ENCODE measurements around the gene NFIA.
"Not testable (repeated sequence)": the region's sequence is repeated elsewhere in the genome, so short reads cannot be mapped to it uniquely, and the experiment has no call there.

The NFIA gene

GRCh38 chr1:61255358-61255703, 173.0 kb downstream of the NFIA start:
- FAIRE-seq = no peak

DNA sequence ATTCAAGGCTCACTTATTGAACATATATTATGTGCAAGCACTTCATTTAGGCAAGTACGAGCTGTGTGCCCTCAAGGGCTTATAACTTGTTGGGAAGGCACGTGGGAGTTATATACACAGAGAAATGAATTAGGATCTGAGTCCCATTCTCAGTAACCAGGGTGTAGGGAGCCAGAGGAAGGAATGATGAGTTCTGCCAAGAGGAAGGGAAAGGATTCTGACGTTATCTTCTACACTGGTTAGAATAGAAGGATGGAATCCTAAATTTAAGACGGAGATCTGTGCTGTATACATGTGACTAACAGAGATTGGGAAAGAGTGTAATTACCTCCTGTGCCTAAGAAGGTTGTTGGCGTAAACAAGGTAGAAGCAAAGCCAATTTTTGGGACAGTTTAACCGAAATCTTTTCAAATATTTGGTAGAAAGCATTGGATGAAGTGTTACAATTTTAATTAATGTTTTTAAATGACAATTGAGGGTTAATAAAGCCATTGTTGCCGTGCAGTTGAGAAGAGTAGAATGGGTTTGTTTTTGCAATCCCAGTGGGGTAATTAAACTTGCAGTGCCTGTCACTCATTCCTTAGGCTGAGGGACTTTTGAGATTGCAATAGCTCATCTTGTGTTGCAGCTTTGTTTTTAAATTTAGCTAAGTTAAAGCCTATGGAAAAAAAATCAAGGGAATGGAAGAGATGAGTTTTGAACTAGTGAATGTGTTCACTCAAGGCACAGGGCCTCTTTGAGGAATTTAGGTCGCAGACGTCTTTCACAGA, 177.2 kb downstream of the NFIA start:
- FAIRE-seq = no peak

GRCh38 chr1:61260171-61260570, 177.8 kb downstream of the NFIA start:
- FAIRE-seq = no peak

DNA sequence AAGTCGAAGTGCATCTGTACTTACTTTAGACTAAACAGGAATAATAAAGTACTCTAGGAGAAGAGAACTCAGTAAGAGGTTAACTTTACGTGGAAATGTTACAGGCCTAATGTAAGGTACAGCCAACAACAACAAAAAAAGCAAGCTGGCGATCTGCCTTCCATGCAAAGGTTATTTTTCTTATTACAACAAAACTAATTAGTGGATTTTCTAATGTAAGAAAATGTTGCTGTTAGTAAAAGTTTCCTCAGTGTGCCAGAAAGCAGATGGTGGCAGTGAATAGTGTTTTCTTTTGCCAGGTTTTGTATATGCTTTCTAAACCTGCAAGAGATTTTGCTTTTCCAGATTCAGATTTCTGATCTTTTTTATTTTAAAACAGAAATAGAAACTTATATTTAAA, 179.2 kb downstream of the NFIA start:
- no peak for FAIRE-seq

DNA sequence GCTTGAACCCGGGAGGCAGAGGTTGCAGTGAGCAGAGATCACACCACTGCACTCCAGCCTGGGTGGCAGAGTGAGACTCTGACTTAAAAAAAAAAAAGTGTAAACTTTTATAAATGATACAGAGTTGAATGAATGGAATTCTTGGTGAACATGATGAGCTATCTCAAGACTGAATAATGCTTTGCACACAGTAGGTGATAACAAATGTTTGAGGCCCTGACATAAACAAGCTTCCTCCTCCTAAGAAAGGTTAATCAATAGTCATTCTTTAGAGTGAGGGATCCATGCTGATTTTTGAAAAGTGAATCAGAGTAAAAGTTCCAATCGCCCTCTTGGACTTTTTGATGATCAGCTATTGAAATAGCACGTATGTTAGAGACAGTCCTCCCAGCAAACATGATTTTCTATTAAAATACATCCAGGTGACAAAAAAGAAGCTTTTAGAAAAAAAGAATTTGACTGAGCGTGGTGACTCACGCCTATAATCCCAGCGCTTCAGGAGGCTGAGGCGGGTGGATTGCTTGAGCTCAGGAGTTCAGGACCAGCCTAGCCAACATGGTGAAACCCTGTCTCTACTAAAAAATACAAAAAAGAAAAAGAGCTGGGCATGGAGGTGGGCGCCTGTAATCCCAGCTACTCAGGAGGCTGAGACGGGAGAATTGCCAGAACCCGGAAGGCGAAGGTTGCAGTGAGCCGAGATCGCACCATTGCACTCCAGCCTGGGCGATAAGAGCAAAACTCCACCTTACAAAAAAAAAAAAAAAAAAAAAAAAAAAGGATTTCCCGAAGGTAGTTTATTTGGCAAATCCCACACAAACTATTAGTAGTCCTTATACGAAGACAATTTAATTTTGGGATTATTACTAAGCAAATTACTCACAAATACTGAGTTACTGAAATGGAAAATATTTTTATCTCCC, 181.8 kb downstream of the NFIA start:
- FAIRE-seq = no peak

- no peak for FAIRE-seq
Measured at GRCh38 chr1:61264825-61265242, 182.5 kb downstream of the NFIA start.

GRCh38 chr1:61265665-61266064, 183.3 kb downstream of the NFIA start:
- no peak for FAIRE-seq

DNA sequence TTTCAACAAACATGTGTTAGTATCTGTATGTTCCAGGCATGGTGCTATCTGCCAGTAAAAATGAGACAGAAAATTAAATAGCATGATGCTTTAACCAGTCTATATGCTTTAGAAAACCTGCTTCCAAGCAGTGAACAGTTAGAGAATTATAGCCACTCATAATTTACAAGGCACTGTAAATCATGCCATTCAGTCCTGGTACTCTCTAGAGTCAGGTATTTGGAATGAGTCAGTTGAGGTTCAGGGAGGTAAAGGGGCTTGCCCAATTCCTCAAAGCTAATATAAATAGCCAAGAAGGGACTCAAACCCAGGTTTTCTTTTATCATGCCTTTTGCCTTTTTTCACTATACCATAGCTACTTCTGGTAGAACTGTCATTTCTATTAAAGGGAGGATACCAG, 184.4 kb downstream of the NFIA start:
- no peak for FAIRE-seq

DNA sequence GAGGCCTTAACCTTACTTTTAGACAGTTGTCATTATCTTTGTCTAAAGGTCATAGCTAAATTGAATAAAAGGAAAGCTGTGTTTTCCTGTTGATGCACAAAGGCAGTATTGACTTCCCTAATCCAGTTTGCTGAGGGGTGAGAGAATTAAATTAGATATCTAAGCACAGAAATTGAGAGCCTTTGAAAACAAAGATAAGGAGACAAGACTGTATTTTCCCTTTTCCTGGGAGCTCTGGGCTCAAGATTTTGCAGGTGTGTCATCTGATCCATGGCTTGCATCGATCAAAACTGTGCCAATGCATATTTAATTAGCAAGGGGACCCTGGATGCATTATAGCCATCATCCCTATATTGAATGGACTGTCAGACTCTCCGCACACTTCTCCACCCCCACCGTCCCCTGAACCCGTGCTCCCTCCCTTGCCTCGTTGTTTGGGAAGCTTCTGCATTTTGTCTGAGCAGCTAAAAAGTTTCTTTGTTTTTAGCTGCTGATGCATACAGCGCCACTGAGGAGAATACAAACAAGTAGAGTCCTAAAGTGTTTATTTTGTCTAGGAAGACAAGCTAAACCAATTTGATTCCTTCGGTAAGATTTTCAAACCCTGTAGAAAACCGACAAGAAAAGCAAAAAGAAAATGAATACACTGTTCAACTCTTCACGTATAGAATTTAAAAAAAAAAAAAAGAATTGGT, 186.3 kb downstream of the NFIA start:
- no peak for FAIRE-seq

- FAIRE-seq = no peak
Measured at GRCh38 chr1:61269602-61270001, 187.2 kb downstream of the NFIA start.

DNA sequence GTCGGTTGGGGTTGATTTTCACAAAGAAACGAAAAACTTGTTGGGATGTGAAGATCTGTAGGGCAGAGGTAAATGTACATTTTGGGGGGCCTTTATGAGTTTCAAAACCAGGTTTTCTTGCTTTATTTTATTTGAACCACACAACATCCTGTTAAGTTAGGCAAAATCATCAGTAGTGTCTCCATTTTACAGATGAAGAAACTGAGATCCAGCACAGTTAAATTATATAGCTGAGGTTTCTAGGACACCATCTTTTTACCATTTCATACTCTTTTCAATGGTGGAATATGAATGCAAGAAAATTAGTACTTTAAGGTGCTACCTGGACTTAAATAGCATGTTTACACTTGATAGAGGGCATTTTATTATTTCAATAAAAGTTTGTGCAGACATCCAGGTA, 187.7 kb downstream of the NFIA start:
- FAIRE-seq = no peak

DNA sequence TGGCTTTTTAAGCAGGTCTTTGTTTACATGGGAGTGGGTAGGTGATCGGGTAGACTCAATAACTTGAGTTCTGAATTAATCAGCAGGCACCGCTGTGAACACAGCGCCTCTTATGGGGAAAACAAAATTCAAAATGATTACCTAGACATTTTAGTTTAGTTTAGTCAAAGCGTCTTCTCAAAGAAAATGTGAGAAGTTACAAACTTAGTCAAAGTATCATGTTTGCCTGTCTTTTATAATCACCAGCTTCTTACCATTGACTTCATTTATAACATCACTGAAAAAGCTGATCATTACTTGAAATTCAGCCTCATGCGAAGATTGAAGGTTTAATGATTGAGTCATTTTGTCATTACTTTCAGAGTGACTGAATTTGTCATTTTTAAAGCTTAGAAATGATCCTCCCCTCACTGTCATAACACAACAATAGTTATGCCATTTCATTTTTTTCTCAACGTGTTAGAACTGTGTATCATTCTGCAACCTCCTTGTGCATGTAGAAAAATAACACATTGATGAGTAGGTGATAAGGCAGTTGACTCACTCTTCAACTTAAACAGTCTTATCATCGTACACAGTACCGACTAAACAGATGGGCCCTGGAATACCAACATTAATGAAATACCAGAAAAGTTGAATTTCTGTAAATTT, 188.5 kb downstream of the NFIA start:
- FAIRE-seq = no peak

- FAIRE-seq = no peak
Measured at GRCh38 chr1:61271412-61271789, 189.0 kb downstream of the NFIA start.

DNA sequence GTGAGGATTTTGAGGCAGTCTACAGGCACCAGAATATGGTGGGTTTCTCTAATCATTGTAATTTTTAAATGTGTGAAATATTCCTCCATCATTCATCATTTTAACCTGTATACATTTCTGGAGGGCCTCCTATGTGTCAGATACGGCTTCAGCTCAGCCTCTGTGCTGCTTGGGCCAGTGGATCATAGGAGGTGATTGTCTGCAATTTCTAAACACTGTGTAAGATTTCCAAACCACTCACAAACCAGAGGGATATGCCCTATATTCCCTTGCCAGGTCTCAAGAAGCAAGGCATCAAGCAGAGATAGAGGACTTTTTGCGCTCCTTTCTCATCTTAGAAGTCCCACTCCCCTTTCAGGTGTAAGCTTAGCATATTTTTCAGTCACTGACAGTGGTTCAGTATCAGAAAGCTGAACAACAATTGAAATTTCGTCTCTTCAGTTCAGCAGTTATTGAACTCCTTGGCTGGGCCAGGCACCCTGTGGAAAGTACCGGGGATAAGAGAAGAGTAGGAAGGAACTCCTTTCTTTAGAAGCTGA, 190.9 kb downstream of the NFIA start:
- FAIRE-seq = no peak

- no peak for FAIRE-seq
Measured at GRCh38 chr1:61273861-61274260, 191.5 kb downstream of the NFIA start.

GRCh38 chr1:61274939-61275338, 192.6 kb downstream of the NFIA start:
- no peak for FAIRE-seq

- FAIRE-seq = no peak
Measured at GRCh38 chr1:61276246-61276645, 193.9 kb downstream of the NFIA start.

DNA sequence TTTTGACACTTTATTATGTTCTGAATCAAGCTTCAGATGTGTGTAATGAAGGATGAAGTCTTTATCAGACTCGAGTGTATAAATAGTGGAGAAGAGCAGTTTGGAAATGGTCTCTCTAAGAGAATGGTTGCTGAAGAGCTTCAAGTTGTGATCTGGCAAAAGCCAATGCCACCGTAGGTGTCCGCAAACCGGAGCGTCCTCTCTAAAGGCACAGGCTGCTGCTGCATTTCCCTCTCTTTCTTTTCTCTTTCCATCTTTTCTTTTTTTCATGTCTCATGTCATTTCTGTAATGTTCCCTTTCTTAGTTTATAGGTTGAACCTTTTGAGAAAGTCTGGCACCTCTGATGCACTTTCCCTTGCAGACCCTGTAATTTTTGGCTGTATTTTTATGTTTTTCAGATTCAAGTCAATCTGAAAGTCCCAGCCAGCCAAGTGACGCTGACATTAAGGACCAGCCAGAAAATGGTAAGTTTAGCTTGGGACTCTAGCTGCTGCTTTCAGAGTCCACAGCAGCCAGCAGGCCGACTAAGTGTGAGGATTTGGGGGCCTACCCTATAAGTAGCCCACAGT, 194.8 kb downstream of the NFIA start:
- no peak for FAIRE-seq

GRCh38 chr1:61278503-61278902, 196.1 kb downstream of the NFIA start:
- FAIRE-seq = not testable (repeated sequence)

GRCh38 chr1:61278966-61279365, 196.6 kb downstream of the NFIA start:
- no peak for FAIRE-seq

- FAIRE-seq = no peak
Measured at GRCh38 chr1:61279570-61279969, 197.2 kb downstream of the NFIA start.

DNA sequence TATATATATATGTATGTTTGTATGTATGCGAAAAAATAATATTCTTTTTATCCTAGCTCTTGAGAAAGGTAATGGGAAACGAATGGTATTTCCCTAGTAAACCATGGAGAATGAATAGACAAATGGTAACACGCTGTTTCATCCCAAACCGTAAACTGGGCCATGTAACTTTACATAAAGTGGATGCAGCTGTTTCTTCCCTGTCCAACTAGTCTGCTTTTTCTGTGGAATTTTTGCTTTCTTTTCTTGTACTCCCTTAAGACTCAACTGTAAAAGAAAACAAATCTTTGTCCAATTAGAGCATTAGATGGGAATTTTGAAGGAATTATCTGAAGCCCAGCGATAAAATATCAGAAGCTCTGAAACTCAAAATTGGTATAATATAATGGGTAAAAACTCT, 198.1 kb downstream of the NFIA start:
- FAIRE-seq = no peak

DNA sequence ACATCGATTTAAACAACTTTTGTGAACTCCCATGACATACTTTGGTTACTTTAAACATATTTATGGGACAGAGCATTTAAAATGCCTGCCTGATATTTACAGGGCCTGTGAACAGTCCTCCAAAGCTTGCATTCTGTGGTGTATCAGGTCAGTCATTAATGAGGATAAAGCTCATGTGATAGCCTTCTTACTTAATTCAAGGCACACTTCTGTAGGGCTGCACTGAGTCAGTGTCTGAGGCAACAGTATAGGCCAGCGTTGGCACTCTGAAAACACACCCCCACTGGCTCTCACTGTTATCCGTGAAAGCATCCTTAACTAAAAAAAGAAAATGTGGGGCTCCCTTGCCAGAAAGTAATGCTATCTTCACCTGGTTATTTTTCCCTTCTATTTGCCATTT, 200.0 kb downstream of the NFIA start:
- no peak for FAIRE-seq

Measured in A204.1 (cell line).